Esophagus muscularis mucosa (tissue), 4 donors: ENCODE measurements around the gene PDE3A. TPM values are rescaled to one million over a fixed set of nuclear protein-coding genes. Genes with fewer than 3 reads are reported as not detected.
A peak's percentile ranks its signal among the peaks of the same experiment; 100 is the strongest.

Source experiments
- DNase-seq: peaks from one replicate; pipeline ENCODE4 v3.0.0-alpha.2; 2017; ENCODE audit errors: extremely low spot score
- H3K27ac ChIP-seq, 4 donors: fragments of 200-600 bp; sonication (generic); replicated peaks in 1 of 4; 1 replicate in 3 of 4; 2 replicates in 1 of 4; pipeline ENCODE4 v1.5.1; 2016 to 2019; ENCODE audit warnings: mild to moderate bottlenecking in 1 of 4
- H3K27me3 ChIP-seq, 4 donors: fragments of 200-600 bp; sonication (generic); one replicate each; pipeline versions ENCODE4 v1.5.1 to v1.6.0; 2016 to 2019
- H3K36me3 ChIP-seq, 4 donors: fragments of 200-600 bp; sonication (generic); one replicate each; pipeline ENCODE4 v1.5.1; 2016 to 2019
- H3K4me1 ChIP-seq, 4 donors: fragments of 200-600 bp; sonication (generic); one replicate each; pipeline ENCODE4 v1.5.1; 2016 to 2019
- H3K4me3 ChIP-seq, 4 donors: fragments of 200-600 bp; sonication (generic); 1 replicate in 2 of 4; 2 replicates in 2 of 4; pipeline ENCODE4 v1.5.1; 2016 to 2019; ENCODE audit warnings: mild to moderate bottlenecking in 4 of 4, moderate library complexity in 1 of 4
- H3K9me3 ChIP-seq, 4 donors: fragments of 200-600 bp; sonication (generic); 1 replicate in 3 of 4; 2 replicates in 1 of 4; pipeline ENCODE4 v1.5.1; 2016 to 2019
- CTCF ChIP-seq, 3 experiments: fragments of 200-600 bp in 2 of 3; fragments of 450-650 bp in 1 of 3; sonication (generic) in 2 of 3; IDR thresholded peaks; one replicate each; pipeline ENCODE4 v1.5.1; 2017 to 2019; ENCODE audit warnings: antibody characterized with exemption in 3 of 3, mild to moderate bottlenecking in 2 of 3, moderate library complexity in 1 of 3
- EP300 ChIP-seq: sonication (generic); formaldehyde crosslinking; IDR thresholded peaks from one replicate; pipeline ENCODE4 v1.6.1; 2017; ENCODE audit warnings: antibody characterized with exemption
- POLR2A ChIP-seq: fragments of 450-650 bp; IDR thresholded peaks from one replicate; pipeline ENCODE4 v1.6.1; 2017; ENCODE audit warnings: antibody characterized with exemption, moderate library complexity, mild to moderate bottlenecking, low read depth
- POLR2AphosphoS5 ChIP-seq, 2 donors: sonication (generic); formaldehyde crosslinking; IDR thresholded peaks; one replicate each; pipeline ENCODE4 v1.6.1; 2017; ENCODE audit warnings: antibody characterized with exemption in 2 of 2
- WGBS: methylation state at CpG from one replicate; pipeline ENCODE4 v1.1.5; 2018; 5-methylcytosine and 5-hydroxymethylcytosine counted together
- intact Hi-C: fragments of 100-400 bp; cut with DNase I; formaldehyde crosslinking; loops from one replicate; pipeline ENCODE4 v1.15.1; 2023
- total RNA-seq, 4 donors: library from RNA; depleted of rRNA; stranded (reverse); fragments of >200 nt; gene quantifications; one replicate each; pipeline versions ENCODE4 v1.1.0 to v1.2.1, GENCODE V29; 2016

Gene PDE3A
- total RNA-seq, 4 donors from 2014 or later: 93.8 to 155 (median 106) TPM

GRCh38 chr12:20616093-20616492 is 247.8 kb downstream of the PDE3A start:
- Histone ChIP-seq H3K9me3 (no peaks in the 10 kb centered on the region), H3K4me1 (peaks cover 5 to 31% (median 18%) of the 10 kb centered on the region in 4 donors), H3K36me3 (peaks cover 0 to 16% (median 7%) of the 10 kb centered on the region in 4 donors), H3K27me3 (no peaks in the 10 kb centered on the region), H3K4me3 (no peak overlapping the region), H3K27ac (no peak overlapping the region)
- no peak for DNase-seq
- TF ChIP-seq POLR2AphosphoS5 (IDR thresholded peaks at IDR 0.05): no peak
- no peak for TF ChIP-seq POLR2A
- TF ChIP-seq CTCF (IDR thresholded peaks at IDR 0.05): no peak
- no peak for TF ChIP-seq EP300
- intact Hi-C loops: no loop called here
- 98% methylated on average over 6 of the region's 6 CpGs for WGBS

GRCh38 chr12:20620261-20620660 is 251.9 kb downstream of the PDE3A start:
- TF ChIP-seq CTCF (IDR thresholded peaks at IDR 0.05) (no peak), EP300 (no peak)
- Histone ChIP-seq H3K4me3 (no peak overlapping the region), H3K27ac (no peak overlapping the region), H3K27me3 (no peaks in the 10 kb centered on the region), H3K4me1 (peaks cover 3 to 25% (median 15%) of the 10 kb centered on the region in 4 donors), H3K9me3 (no peaks in the 10 kb centered on the region), H3K36me3 (peaks cover 0 to 35% (median 15%) of the 10 kb centered on the region in 4 donors)
- no peak for DNase-seq
- intact Hi-C loops: no loop called here
- WGBS: 66% methylated on average over 2 of the region's 2 CpGs

GRCh38 chr12:20624718-20625117 is 256.4 kb downstream of the PDE3A start:
- H3K36me3 ChIP-seq: peaks cover 0 to 28% (median 8%) of the 10 kb centered on the region in 4 donors
- no peak overlapping the region for H3K27ac ChIP-seq
- no peak overlapping the region for H3K4me3 ChIP-seq
- DNase-seq: no peak
- no peaks in the 10 kb centered on the region for H3K9me3 ChIP-seq
- intact Hi-C loops: no loop called here
- TF ChIP-seq POLR2A (no peak), EP300 (no peak), POLR2AphosphoS5 (IDR thresholded peaks at IDR 0.05) (no peak), CTCF (IDR thresholded peaks at IDR 0.05) (peak; percentile 7 to 21 (median 10))
- 74% methylated on average over 5 of the region's 5 CpGs for WGBS
- no peaks in the 10 kb centered on the region for H3K27me3 ChIP-seq
- H3K4me1 ChIP-seq: peaks cover 14 to 47% (median 39%) of the 10 kb centered on the region in 4 donors

GRCh38 chr12:20625531-20625930 is 257.2 kb downstream of the PDE3A start:
- TF ChIP-seq EP300 (no peak), POLR2AphosphoS5 (IDR thresholded peaks at IDR 0.05) (no peak), CTCF (IDR thresholded peaks at IDR 0.05) (no peak), POLR2A (no peak)
- Histone ChIP-seq H3K36me3 (peaks cover 0 to 25% (median 8%) of the 10 kb centered on the region in 4 donors), H3K4me1 (peaks cover 19 to 49% (median 39%) of the 10 kb centered on the region in 4 donors), H3K27ac (no peak overlapping the region), H3K9me3 (no peaks in the 10 kb centered on the region), H3K27me3 (no peaks in the 10 kb centered on the region), H3K4me3 (no peak overlapping the region)
- 66% methylated on average over 2 of the region's 2 CpGs for WGBS
- intact Hi-C loops: no loop called here
- no peak for DNase-seq

GRCh38 chr12:20627001-20627588 is 258.8 kb downstream of the PDE3A start:
- peaks cover 0 to 10% (median 3%) of the 10 kb centered on the region in 4 donors for H3K36me3 ChIP-seq
- no peak for DNase-seq
- H3K9me3 ChIP-seq: no peaks in the 10 kb centered on the region
- H3K27me3 ChIP-seq: no peaks in the 10 kb centered on the region
- H3K4me1 ChIP-seq: peaks cover 19 to 49% (median 39%) of the 10 kb centered on the region in 4 donors
- WGBS: 84% methylated on average over 1 of the region's 1 CpG
- TF ChIP-seq POLR2AphosphoS5 (IDR thresholded peaks at IDR 0.05) (no peak), EP300 (no peak), POLR2A (no peak), CTCF (IDR thresholded peaks at IDR 0.05) (no peak)
- no peak overlapping the region for H3K4me3 ChIP-seq
- H3K27ac ChIP-seq: peak overlapping the region; percentile 7 to 66 (median 44)
- intact Hi-C loops: no loop called here
